Measurements from ENCODE around the gene MID2. TPM values are rescaled to one million over a fixed set of nuclear protein-coding genes. Genes with fewer than 3 reads are reported as not detected.
"Not testable (repeated sequence)": the region's sequence is repeated elsewhere in the genome, so short reads cannot be mapped to it uniquely, and the experiment has no call there.

The MID2 gene
- total RNA-seq, 1 donor = 33.2 TPM

DNA sequence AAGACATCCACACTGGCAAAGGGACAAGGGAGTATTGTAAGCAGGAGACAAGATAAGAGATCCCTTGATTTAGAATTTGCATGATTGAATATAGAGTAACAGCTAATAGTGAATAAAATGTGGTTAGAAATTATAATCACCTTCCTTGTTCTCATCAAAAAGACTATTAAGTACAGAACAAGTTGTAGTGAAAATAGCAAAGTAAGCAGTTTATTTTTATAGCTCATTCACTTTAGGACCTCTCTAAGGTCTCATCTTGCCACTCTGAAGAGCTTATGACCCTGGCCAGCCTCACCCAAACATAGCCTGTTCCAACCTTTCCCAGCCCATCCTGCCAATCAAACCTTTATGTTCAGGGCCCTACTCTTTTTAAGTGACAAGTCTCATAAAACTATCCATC, 30.6 kb downstream of the MID2 start:
- no peak overlapping the region for H3K4me3 ChIP-seq (ENCODE audit: low read depth, low read length)
- DNase-seq (ENCODE audit: low read depth) = no peak
- TF ChIP-seq, protein P1, sequence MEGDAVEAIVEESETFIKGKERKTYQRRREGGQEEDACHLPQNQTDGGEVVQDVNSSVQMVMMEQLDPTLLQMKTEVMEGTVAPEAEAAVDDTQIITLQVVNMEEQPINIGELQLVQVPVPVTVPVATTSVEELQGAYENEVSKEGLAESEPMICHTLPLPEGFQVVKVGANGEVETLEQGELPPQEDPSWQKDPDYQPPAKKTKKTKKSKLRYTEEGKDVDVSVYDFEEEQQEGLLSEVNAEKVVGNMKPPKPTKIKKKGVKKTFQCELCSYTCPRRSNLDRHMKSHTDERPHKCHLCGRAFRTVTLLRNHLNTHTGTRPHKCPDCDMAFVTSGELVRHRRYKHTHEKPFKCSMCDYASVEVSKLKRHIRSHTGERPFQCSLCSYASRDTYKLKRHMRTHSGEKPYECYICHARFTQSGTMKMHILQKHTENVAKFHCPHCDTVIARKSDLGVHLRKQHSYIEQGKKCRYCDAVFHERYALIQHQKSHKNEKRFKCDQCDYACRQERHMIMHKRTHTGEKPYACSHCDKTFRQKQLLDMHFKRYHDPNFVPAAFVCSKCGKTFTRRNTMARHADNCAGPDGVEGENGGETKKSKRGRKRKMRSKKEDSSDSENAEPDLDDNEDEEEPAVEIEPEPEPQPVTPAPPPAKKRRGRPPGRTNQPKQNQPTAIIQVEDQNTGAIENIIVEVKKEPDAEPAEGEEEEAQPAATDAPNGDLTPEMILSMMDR (IDR thresholded peaks at IDR 0.05; ENCODE audit: insufficient read depth, low read depth, low read length) = no peak

DNA sequence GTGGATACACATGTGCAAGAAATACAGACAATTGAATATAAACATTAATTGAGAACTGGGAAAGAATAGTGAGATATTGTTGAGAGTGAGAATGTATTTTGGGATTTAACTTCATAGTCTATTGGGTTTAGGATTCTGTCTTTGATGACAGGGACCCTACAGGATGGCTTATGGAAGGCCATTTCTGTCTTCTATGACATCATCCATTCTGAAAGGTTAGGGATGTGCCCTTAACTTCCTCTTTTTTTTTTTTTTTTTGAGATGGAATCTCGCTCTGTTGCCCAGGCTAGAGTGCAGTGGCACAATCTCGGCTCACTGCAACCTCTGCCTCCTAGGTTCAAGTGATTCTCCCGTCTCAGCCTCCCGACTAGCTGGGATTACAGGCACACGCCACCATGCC, 31.4 kb downstream of the MID2 start:
- DNase-seq (ENCODE audit: low read depth); H3K4me3 ChIP-seq (ENCODE audit: low read depth, low read length): not testable (repeated sequence)

DNA sequence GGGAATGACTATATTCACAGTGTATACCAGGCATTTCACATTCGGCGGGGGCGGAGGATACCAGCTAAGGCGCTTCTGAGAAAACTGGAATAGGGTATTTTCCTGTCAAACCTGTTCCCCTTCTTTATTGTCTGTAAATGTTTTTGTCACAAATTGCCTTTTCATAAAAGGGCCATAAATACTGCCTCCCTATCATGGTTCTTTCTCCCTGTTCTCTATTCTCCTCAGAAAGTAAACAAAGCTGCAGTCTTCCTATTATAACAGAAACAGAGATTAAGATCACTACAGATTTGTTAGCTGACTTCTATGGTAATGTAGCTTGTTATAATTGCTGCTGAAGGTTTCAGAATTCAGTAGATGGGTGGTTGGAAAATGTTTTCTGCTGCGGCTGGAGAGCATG, 32.2 kb downstream of the MID2 start:
- TF ChIP-seq, protein P1 (IDR thresholded peaks at IDR 0.05; ENCODE audit: insufficient read depth, low read depth, low read length) = no peak
- H3K4me3 ChIP-seq (ENCODE audit: low read depth, low read length) = no peak overlapping the region
- no peak for DNase-seq (ENCODE audit: low read depth)

DNA sequence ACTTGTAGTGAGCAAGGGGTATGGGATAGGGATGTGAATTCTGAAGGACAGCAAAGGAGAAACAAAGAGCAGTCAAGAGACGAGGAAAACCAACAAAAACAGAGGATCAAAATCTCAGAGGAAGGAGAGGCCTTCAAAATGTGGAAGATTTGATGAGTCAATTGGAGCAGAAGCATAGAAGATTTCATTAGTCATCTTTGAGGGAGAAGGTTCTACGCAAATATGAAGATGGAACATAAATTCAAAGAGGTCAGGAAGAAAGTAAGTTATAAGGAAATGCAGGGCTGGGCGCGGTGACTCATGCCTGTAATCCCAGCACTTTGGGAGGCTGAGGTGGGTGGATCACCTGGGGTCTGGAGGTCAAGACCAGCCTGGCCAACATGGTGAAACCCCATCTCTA, 35.4 kb downstream of the MID2 start:
- no peak for DNase-seq (ENCODE audit: low read depth)
- H3K4me3 ChIP-seq (ENCODE audit: low read depth, low read length) = no peak overlapping the region
- TF ChIP-seq, protein P1 (IDR thresholded peaks at IDR 0.05; ENCODE audit: insufficient read depth, low read depth, low read length) = no peak

GRCh38 chrX:107871136-107871535, 45.5 kb downstream of the MID2 start:
- H3K4me3 ChIP-seq (ENCODE audit: low read depth, low read length) = no peak overlapping the region
- DNase-seq (ENCODE audit: low read depth) = no peak
- TF ChIP-seq, protein P1 (IDR thresholded peaks at IDR 0.05; ENCODE audit: insufficient read depth, low read depth, low read length) = no peak

GRCh38 chrX:107878106-107878505, 52.4 kb downstream of the MID2 start:
- TF ChIP-seq, protein P1 (IDR thresholded peaks at IDR 0.05; ENCODE audit: insufficient read depth, low read depth, low read length) = no peak
- H3K4me3 ChIP-seq (ENCODE audit: low read depth, low read length) = no peak overlapping the region
- no peak for DNase-seq (ENCODE audit: low read depth)

DNA sequence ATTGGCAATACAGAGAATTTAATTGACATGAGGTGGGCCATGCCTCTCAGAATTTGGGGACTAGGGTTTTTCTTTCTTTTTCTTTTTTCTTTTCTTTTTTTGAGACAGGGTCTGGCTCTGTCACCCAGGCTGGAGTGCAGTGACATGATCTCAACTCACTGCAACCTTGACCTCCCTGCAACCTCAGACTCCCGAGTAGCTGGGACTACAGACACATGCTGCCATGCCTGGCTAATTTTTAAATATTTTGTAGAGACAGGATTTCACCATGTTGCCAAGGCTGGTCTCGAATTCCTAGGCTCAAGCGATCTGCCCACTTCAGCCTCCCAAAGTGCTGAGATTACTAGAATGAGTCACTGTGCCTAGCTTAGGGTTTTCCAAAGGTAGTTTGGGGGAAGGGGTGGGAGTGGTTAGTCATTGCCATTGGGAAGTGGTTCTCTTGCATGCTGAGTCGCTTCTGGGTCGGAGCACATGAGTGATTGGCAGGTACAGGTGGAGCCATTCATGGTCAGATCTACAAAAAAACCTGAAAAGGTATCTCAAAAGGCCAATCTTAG, 54.5 kb downstream of the MID2 start:
- no peak overlapping the region for H3K4me3 ChIP-seq (ENCODE audit: low read depth, low read length)
- TF ChIP-seq, protein P1 (IDR thresholded peaks at IDR 0.05; ENCODE audit: insufficient read depth, low read depth, low read length) = no peak
- DNase-seq (ENCODE audit: low read depth) = no peak

Measured in fibroblast of villous mesenchyme (primary cell).